SK-N-SH (cell line): ENCODE data around the gene SPIB. TPM values are rescaled to one million over a fixed set of nuclear protein-coding genes. Genes with fewer than 3 reads are reported as not detected.

Source experiments
- CTCF ChIA-PET: fragments of 300-600, 350-600 bp; formaldehyde crosslinking; extraction: SDS; loops from one replicate; lab custom pipeline; 2021; lab: Yijun Ruan, JAX
- POLR2A ChIA-PET: fragments of 350-600 bp; sonication (Branson Sonifier 250); formaldehyde crosslinking; extraction: SDS; loops from one replicate; lab custom pipeline; 2020; ENCODE audit warnings: antibody characterized with exemption, inconsistent platforms; lab: Yijun Ruan, JAX
- DNase-seq: peaks from one replicate; pipeline ENCODE4 v3.0.0; 2012
- H2AFZ ChIP-seq: fragments of 200-600 bp; sonication (generic); 2 replicates; pipeline ENCODE4 v1.8.1; 2016; ENCODE audit warnings: antibody characterized with exemption, mild to moderate bottlenecking, low read depth
- H3F3A ChIP-seq: fragments of 200-600 bp; sonication (generic); replicated peaks from 2 replicates; pipeline ENCODE3; 2016; ENCODE audit warnings: antibody characterized with exemption, mild to moderate bottlenecking; ENCODE audit not compliant: insufficient read depth
- H3K27ac ChIP-seq, 2 experiments: fragments of 200-500 bp in 1 of 2; fragments of 200-600 bp in 1 of 2; sonication (Bioruptor generic) in 1 of 2; sonication (generic), shearing (Covaris generic) in 1 of 2; 2 replicates each; pipeline versions ENCODE4 v1.5.1 to v1.6.1; 2014 to 2016; ENCODE audit warnings: low read depth in 2 of 2, inconsistent platforms in 1 of 2, low read length in 1 of 2, mild to moderate bottlenecking in 1 of 2, mixed read lengths in 1 of 2
- H3K27me3 ChIP-seq: fragments of 200-600 bp; sonication (generic), shearing (Covaris generic); 2 replicates; pipeline ENCODE4 v1.6.1; 2016; ENCODE audit warnings: mixed run types; ENCODE audit not compliant: insufficient read depth
- H3K36me3 ChIP-seq, 2 experiments: fragments of 200-500 bp in 1 of 2; fragments of 200-600 bp in 1 of 2; sonication (Bioruptor generic) in 1 of 2; sonication (generic) in 1 of 2; replicated peaks in 1 of 2; 2 replicates each; pipeline versions ENCODE3 to v1.5.1; 2014 to 2016; ENCODE audit warnings: low read length in 1 of 2, mild to moderate bottlenecking in 1 of 2; ENCODE audit not compliant: insufficient read depth in 2 of 2, control insufficient read depth in 1 of 2
- H3K4me1 ChIP-seq, 2 experiments: fragments of 200-500 bp in 1 of 2; fragments of 200-600 bp in 1 of 2; sonication (Bioruptor generic) in 1 of 2; sonication (generic), shearing (Covaris generic) in 1 of 2; 2 replicates each; pipeline versions ENCODE4 v1.5.1 to v1.6.1; 2014 to 2016; ENCODE audit warnings: low read depth in 1 of 2, low read length in 1 of 2, mixed run types in 1 of 2; ENCODE audit not compliant: insufficient read depth in 2 of 2, control insufficient read depth in 1 of 2
- H3K4me2 ChIP-seq: fragments of 200-600 bp; sonication (generic), shearing (Covaris generic); 2 replicates; pipeline ENCODE4 v1.6.1; 2017; ENCODE audit warnings: mixed run types
- H3K4me3 ChIP-seq, 2 experiments: fragments of 200-500 bp in 1 of 2; fragments of 200-600 bp in 1 of 2; sonication (Bioruptor generic) in 1 of 2; sonication (generic), shearing (Covaris generic) in 1 of 2; 2 replicates each; pipeline versions ENCODE4 v1.5.1 to v1.8.1; 2014 to 2016; ENCODE audit warnings: low read depth in 2 of 2, inconsistent platforms in 1 of 2, low read length in 1 of 2, mild to moderate bottlenecking in 1 of 2, mixed read lengths in 1 of 2, moderate library complexity in 1 of 2
- H3K79me2 ChIP-seq: fragments of 200-600 bp; sonication (generic); 2 replicates; pipeline ENCODE4 v1.8.1; 2017; ENCODE audit warnings: mild to moderate bottlenecking; ENCODE audit not compliant: insufficient read depth
- H3K9ac ChIP-seq: fragments of 200-600 bp; sonication (generic); 2 replicates; pipeline ENCODE4 v1.6.1; 2017; ENCODE audit warnings: mixed run types
- H3K9me2 ChIP-seq: fragments of 200-600 bp; sonication (generic); 2 replicates; pipeline ENCODE4 v1.6.1; 2017; ENCODE audit warnings: mixed run types
- H3K9me3 ChIP-seq: fragments of 200-600 bp; sonication (generic); 2 replicates; pipeline ENCODE4 v1.6.1; 2017; ENCODE audit warnings: mixed run types, mild to moderate bottlenecking, moderate library complexity
- H4K20me1 ChIP-seq: fragments of 200-600 bp; sonication (generic); 2 replicates; pipeline ENCODE4 v1.6.1; 2017; ENCODE audit warnings: mild to moderate bottlenecking, mixed run types; ENCODE audit not compliant: insufficient read depth
- CHD2 ChIP-seq: fragments of 150-350 bp; IDR thresholded peaks from 2 replicates; pipeline ENCODE4 v1.6.1; 2018; ENCODE audit warnings: low read length; ENCODE audit not compliant: partially characterized antibody
- ELF1 ChIP-seq: IDR thresholded peaks from 2 replicates; pipeline ENCODE4 v1.4.0; 2012
- EZH2phosphoT487 ChIP-seq: fragments of 200-600 bp; sonication (generic); IDR thresholded peaks from 2 replicates; pipeline ENCODE4 v1.6.1; 2017; ENCODE audit warnings: low read depth, mixed run types, mild to moderate bottlenecking, antibody characterized with exemption, moderate library complexity, borderline replicate concordance
- FOSL2 ChIP-seq: IDR thresholded peaks from 2 replicates; pipeline ENCODE4 v1.4.0; 2012; ENCODE audit warnings: low read depth, mild to moderate bottlenecking, moderate library complexity, borderline replicate concordance
- FOXJ3 ChIP-seq: sonication (generic); formaldehyde crosslinking; IDR thresholded peaks from 2 replicates; pipeline ENCODE4 v1.5.1; 2020; ENCODE audit warnings: mild to moderate bottlenecking, missing genetic modification reagents
- FOXM1 ChIP-seq: IDR thresholded peaks from 2 replicates; pipeline ENCODE4 v1.4.0; 2012; ENCODE audit warnings: low read depth, mild to moderate bottlenecking
- GABPA ChIP-seq: IDR thresholded peaks from 2 replicates; pipeline ENCODE4 v1.4.0; 2012; ENCODE audit warnings: low read depth, mild to moderate bottlenecking
- GATA2 ChIP-seq: sonication (generic); formaldehyde crosslinking; IDR thresholded peaks from 2 replicates; pipeline ENCODE4 v1.5.0; 2020; ENCODE audit warnings: mild to moderate bottlenecking, missing genetic modification reagents
- JUND ChIP-seq: IDR thresholded peaks from 2 replicates; pipeline ENCODE4 v1.4.0; 2012
- NRF1 ChIP-seq: IDR thresholded peaks from 2 replicates; pipeline ENCODE4 v1.6.1; 2012; ENCODE audit warnings: low read depth, mild to moderate bottlenecking, low read length
- POLR2AphosphoS5 ChIP-seq: IDR thresholded peaks from 2 replicates; pipeline ENCODE4 v1.6.1; 2012; ENCODE audit warnings: low read depth, low read length
- REST ChIP-seq: IDR thresholded peaks from 2 replicates; pipeline ENCODE4 v1.6.1; 2012; ENCODE audit warnings: mild to moderate bottlenecking, low read depth, low read length, moderate library complexity
- RFX5 ChIP-seq: IDR thresholded peaks from 2 replicates; pipeline ENCODE4 v1.6.1; 2012; ENCODE audit warnings: mild to moderate bottlenecking, improper control_type of control experiment, low read length
- RXRA ChIP-seq: IDR thresholded peaks from 2 replicates; pipeline ENCODE4 v1.4.0; 2012; ENCODE audit warnings: low read depth, mild to moderate bottlenecking, borderline replicate concordance
- SMC3 ChIP-seq: IDR thresholded peaks from 2 replicates; pipeline ENCODE4 v1.6.1; 2012; ENCODE audit warnings: low read depth, low read length, improper control_type of control experiment
- TAF1 ChIP-seq: IDR thresholded peaks from 2 replicates; pipeline ENCODE4 v1.6.1; 2012; ENCODE audit warnings: low read depth, mild to moderate bottlenecking, low read length, moderate library complexity, borderline replicate concordance
- TCF12 ChIP-seq: IDR thresholded peaks from 2 replicates; pipeline ENCODE4 v1.4.0; 2012
- TEAD4 ChIP-seq: IDR thresholded peaks from 2 replicates; pipeline ENCODE4 v1.4.0; 2012; ENCODE audit warnings: mild to moderate bottlenecking, borderline replicate concordance; ENCODE audit not compliant: insufficient read depth
- USF2 ChIP-seq: fragments of 150-350 bp; IDR thresholded peaks from 2 replicates; pipeline ENCODE4 v1.6.1; 2017; ENCODE audit warnings: antibody characterized with exemption, low read length, low read depth, borderline replicate concordance
- ZBTB33 ChIP-seq: IDR thresholded peaks from 2 replicates; pipeline ENCODE4 v1.4.0; 2012; ENCODE audit warnings: low read depth, borderline replicate concordance
- WGBS: methylation state at CpG from one replicate; pipeline ENCODE4 v1.1.6; 2017; ENCODE audit warnings: low lambda C conversion rate; 5-methylcytosine and 5-hydroxymethylcytosine counted together
- polyA plus RNA-seq, 3 experiments: library from polyadenylated mRNA; depleted of rRNA; stranded (reverse); fragments of >200 nt; gene quantifications; 2 replicates each; pipeline ENCODE4 v1.2.3, GENCODE V29; 2012

Gene SPIB
- polyA plus RNA-seq, 1 of the 3 experiments (the other 2 are of a cell fraction) = not detected

GRCh38 chr19:50417111-50418081 is 1.3 kb upstream of the SPIB start:
- WGBS = 79% methylated on average over 30 of the region's 42 CpGs
- Histone ChIP-seq H3K4me2 (no peak overlapping the region), H3K9me3 (no peaks in the 10 kb centered on the region), H3K36me3 (no peaks in the 10 kb centered on the region), H3K27ac (no peak overlapping the region), H4K20me1 (no peaks in the 10 kb centered on the region), H3K27me3 (no peaks in the 10 kb centered on the region), H3F3A (peaks cover 3% of the 10 kb centered on the region), H3K4me1 (no peaks in the 10 kb centered on the region; a peak in 1 of 4 replicates), H3K9me2 (no peaks in the 10 kb centered on the region), H3K4me3 (no peak overlapping the region), H3K79me2 (no peaks in the 10 kb centered on the region), H2AFZ (no peak overlapping the region), H3K9ac (no peak overlapping the region)
- no peak for DNase-seq
- TF ChIP-seq POLR2AphosphoS5 (no peak), EZH2phosphoT487 (no peak), RXRA (no peak), SMC3 (no peak), NRF1 (no peak), JUND (no peak), CHD2 (no peak), FOXJ3 (CRISPR knock-in tag) (no peak)
- ChIA-PET POLR2A (no interaction called here), CTCF (interaction anchor here (0.6 to 5.3 kb wide), 4 partner anchors 45 to 376 kb away, joined by 3 to 22 read pairs (median 4); no protein-coding TSS in a partner anchor)

GRCh38 chr19:50419022-50419579 is 363 bp downstream of the SPIB start:
- CTCF ChIA-PET = interaction anchor here (1.0 to 5.3 kb wide), 4 partner anchors 34 to 137 kb away, joined by 3 to 22 read pairs (median 4); no protein-coding TSS in a partner anchor
- Histone ChIP-seq H3K9ac (no peak overlapping the region), H3K4me2 (no peak overlapping the region), H3K27ac (no peak overlapping the region), H3K9me2 (no peaks in the 10 kb centered on the region), H3F3A (peaks cover 3% of the 10 kb centered on the region), H3K4me3 (no peak overlapping the region), H3K36me3 (no peaks in the 10 kb centered on the region), H2AFZ (no peak overlapping the region), H3K27me3 (no peaks in the 10 kb centered on the region), H4K20me1 (no peaks in the 10 kb centered on the region), H3K9me3 (no peaks in the 10 kb centered on the region), H3K79me2 (no peaks in the 10 kb centered on the region), H3K4me1 (no peaks in the 10 kb centered on the region; a peak in 1 of 4 replicates)
- 54% methylated on average over 14 of the region's 14 CpGs for WGBS
- POLR2A ChIA-PET = no interaction called here
- no peak for DNase-seq
- TF ChIP-seq TAF1 (no peak), REST (no peak), GABPA (no peak), ZBTB33 (no peak), TEAD4 (no peak), FOSL2 (no peak), TCF12 (no peak), GATA2 (CRISPR knock-in tag) (no peak), ELF1 (no peak), RFX5 (no peak), USF2 (no peak), RXRA (no peak), JUND (no peak), POLR2AphosphoS5 (no peak), FOXM1 (no peak), CHD2 (no peak)
